H54 (cell line): ENCODE data around the gene WDR64.

ENCODE experiments used
- DNase-seq: peaks from one replicate; pipeline ENCODE4 v3.0.0; 2011; ENCODE audit warnings: low spot score, mixed read lengths; ENCODE audit not compliant: insufficient read length
- FAIRE-seq: peaks from 3 replicates; lab custom pipeline; 2011; peaks lifted over from hg19 to GRCh38; lab: Jason Lieb, UNC
- POLR2A ChIP-seq: IDR thresholded peaks from 2 replicates; pipeline ENCODE4 v1.6.1; 2011; ENCODE audit warnings: low read depth, mild to moderate bottlenecking, low read length

Gene WDR64

DNA sequence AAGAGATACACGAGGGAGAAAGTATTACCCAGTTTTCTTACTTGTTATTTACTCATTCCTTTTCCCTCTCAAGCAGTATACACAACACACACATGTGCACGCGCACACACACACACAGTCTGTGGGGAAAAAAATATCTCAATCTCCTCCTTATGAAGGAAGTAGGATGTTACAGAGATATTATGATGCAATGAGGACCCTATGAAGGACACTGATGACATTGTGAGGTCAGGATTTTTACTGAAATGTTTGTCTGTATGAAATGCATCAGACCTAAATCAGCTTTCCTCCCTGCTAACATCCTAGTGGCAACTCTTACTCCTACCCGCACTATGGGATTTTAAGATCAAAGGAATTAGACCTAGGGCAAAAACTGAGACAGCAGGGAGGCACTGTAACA is at the start of gene WDR64:
WDR64 (plus strand) TSS at position 270 of the 400 bp plus-strand sequence. CDS start 204 bp downstream, outside the sequence.
- FAIRE-seq (no peak), DNase-seq (no peak)
- no peak for TF ChIP-seq POLR2A

DNA sequence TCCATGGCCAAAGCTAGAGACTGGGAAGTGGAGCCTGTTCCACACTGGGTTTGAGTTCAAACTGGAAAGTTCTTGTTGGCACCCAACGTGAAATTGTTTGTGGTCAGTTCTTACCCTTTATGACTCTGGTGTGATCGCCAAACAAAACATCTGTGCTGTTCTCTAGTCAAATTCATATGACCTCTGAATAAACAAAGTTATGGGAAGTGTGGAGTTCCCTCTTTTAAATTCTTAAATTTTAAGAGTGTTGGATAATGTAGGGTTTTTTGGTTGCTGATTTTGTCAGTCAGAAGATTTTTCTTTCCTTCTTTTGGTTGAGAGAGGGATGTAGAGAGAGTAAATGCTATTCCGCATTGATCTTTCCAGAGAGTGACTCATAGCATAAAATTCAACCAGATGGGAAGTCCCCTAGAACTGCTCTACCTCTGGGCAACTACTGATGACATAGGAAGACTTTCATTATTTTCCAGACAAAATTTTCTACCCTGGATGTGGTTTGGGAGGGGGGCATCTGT is 48.3 kb upstream of the WDR64 start:
- peak; percentile 30 for DNase-seq
- FAIRE-seq, result no peak
- no peak for TF ChIP-seq POLR2A

DNA sequence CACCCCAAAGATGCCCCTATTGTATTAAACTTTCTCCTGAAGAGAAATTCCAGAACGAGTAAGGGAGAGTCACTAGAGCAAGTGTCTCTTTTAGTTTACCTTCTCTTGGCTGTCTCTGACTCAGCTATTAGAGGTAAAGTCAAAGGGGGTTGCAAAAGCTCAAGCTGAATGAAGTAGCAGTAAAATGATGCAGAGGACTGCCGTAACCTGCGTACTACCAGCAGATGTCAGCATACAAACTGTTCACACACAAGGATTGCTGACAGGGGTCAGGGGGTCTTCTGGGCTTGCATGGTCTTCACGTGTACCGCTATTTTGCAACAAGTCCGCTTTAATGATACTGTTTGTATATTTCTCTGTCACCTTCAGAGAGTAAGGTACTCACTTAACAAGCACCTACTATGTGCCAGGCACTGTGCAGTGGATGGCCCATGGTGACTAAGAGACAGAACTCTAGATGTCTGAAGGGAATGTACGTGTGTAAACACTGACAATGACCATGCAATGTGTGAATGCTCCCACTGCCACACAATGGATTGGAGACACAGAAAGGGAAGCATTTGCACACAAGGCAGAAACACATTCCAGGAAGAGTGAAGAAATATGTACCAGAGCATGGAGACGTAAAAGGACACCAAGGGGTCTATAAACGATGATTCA is 46.8 kb upstream of the WDR64 start:
- no peak for DNase-seq
- TF ChIP-seq POLR2A, result no peak
- FAIRE-seq, result no peak

DNA sequence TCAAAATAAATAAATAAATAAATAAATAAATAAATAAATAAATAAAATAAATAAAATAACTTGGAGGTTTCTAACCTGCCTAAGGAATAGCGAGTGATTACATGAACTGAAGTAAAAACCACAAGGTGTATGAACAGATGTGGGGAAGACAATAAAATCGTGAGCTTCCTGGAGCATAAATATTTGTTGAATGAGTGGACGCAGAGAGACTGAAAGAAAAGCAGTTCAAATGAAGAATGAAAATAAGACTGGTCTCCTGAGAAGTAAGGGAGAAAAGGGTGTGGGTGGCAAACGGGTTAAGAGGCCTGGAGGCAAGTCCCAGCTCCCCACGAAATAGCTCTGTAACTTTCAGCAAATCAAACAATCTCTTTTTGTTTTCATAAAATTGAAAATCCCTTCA is 45.5 kb upstream of the WDR64 start:
- no peak for FAIRE-seq
- TF ChIP-seq POLR2A, result no peak
- DNase-seq, result no peak

DNA sequence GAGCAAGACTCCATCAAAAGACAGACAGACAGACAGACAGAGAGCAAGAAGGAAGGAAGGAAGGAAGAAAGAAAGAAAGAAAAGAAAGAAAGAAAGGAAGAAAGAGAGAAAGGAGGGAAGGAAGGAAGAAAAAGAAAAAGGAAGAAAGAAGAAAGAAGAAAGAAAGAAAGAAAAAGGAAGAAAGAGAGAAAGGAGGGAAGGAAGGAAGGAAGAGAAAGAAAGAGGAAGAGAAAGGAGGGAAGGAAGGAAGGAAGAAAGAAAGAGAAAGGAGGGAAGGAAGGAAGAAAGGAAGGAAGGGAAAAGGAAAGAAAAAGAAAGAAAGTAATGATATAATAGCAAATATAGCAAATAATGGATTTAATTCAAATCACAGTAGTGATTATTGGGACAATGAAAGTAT is 44.6 kb upstream of the WDR64 start:
- FAIRE-seq (no peak), DNase-seq (no peak)
- no peak for TF ChIP-seq POLR2A

DNA sequence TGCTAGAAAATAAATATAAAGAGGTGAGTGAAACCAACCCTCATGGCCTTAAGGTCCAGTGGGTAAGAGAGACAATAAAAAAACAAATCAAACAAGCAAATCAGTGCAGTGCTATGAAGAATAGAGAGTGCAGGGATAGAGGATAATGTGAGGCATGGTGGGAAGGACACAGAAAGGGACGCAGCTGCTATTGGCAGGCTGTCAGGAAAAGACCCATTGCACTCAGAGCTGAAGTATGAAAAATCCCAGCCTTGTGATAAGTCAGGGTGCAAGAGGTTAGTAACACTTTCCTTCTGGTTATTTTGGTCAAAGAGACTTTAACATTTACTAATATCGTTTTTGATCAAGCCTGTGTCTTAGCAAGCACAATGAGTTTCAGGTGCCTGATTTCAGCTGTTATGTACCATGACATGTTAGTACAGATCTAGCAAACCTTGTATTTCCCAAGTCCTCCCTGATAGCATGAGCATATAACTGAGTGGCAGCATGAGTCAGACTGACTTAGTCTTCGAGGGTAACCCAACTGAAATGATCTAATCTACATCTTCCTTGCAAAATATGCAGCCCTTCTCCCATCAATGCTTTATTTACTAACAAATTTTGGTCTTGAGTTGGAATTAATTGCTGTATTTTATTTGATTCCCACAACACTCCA is 43.6 kb upstream of the WDR64 start:
- TF ChIP-seq POLR2A, result no peak
- peak; percentile 11 for FAIRE-seq
- no peak for DNase-seq

DNA sequence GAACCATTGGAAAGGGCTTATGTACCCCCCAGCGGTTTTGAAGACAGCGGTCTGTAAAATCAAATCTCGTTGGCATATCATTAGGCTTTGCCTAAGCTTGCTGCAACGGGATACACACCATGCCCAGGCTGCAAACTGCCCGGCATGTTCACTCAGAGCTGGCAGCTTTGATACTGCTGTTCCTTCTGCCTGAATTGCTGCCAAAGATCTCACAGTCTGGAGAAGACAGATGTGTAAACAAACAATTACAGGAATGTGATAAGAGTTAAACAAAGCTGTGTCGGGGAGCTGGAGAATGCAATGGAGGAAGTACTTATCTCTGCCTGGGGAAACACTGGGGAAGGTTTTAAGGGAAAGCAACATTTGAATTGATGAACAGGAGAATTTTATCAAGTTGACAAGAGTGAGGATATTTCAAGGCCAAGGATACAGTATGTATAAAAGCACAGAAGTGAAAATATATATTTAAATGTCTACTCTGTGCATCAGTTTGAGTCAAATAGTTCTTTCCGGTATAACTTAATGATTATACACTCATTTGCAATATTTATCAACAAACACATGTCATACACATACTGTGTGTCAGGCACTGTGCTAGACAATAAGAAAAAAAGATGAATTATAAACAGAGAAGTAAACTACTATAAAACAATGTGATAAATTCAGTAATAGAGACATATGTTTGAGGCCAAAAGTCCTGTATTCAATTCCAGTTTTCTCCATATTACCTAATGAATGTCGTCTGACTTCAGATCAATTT is 41.8 kb upstream of the WDR64 start:
- FAIRE-seq, result no peak
- no peak for DNase-seq
- TF ChIP-seq POLR2A, result no peak

DNA sequence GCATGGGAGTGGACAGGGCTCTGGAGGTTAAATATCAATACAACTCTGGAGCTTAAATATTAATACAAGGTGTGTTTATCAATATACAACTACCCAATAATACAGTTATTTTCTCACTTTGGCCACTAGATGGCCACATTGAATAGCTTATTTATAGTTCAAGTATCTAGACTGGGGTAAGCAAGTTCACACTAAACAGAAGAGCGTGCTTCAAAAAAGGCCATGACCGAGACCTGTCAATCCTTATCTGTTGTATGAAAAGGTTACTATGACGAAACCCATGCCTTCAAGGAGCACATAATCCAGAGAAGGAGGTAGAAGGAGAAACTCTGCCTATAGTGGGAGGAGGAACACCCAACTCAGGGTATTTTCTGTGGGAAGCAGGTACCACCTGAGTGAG is 41.0 kb upstream of the WDR64 start:
- FAIRE-seq (no peak), DNase-seq (no peak)
- TF ChIP-seq POLR2A, result no peak

DNA sequence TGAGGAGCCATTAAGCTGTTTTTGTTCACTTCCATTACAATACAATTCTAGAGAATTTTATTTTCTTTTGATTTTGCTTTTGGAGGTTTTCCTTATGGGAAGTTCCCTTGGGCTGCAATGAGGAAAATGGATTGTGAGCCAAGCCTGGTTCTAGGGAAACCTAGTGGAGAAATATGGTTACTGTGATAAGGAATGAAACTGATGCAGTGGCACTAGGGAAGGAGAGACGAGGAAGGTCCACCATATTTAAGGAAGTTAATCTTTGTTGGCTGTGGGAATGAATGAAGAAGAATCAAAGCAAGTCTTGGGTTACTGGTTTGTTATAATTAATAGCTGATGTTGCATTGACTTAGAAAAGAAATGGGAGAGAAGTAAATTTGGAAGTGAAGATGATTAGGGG is 40.3 kb upstream of the WDR64 start:
- FAIRE-seq, result no peak
- no peak for DNase-seq
- TF ChIP-seq POLR2A, result no peak

DNA sequence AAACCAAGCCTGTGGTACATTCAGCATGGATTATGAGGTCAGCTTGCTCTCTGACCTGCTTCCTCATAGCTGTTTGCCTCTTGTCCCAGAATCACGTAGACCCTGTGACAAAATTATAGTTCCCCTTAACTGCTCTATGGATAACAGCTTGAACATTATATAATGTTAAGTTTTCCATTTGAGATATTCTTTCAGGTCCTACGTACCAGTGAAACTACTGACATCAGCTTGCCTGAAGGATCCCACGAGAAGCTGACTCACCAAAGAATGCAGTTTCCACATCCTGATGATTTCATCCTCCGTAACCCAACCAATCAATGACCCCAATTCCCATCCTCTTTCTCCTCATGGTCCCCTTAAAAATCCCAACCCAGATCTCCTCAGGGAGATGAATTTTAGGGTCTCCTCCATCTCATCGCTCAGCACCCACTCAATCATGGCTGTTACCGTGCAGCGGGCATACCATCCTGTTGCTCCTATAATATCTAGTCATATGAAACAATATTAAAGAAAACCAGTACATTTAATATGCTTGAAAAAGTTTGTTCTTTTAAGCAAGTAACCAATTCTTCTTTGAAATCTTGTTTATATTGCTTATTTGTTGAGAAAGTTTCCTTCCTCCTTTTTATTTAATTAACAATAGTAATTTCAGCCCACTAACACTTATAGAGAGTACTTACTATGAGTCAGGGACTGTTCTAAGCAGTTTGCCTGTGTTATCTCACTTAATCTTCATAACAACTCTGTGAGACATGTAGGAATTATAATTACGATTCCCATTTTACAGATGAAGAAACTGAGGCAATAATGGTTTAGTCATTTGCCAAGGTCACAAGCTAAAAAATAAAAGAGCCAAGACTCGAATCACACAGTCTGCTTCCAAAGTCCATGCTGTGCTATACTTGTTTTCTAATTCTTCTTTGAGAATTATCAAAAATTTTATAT is 39.3 kb upstream of the WDR64 start:
- FAIRE-seq, result no peak
- no peak for DNase-seq
- no peak for TF ChIP-seq POLR2A

DNA sequence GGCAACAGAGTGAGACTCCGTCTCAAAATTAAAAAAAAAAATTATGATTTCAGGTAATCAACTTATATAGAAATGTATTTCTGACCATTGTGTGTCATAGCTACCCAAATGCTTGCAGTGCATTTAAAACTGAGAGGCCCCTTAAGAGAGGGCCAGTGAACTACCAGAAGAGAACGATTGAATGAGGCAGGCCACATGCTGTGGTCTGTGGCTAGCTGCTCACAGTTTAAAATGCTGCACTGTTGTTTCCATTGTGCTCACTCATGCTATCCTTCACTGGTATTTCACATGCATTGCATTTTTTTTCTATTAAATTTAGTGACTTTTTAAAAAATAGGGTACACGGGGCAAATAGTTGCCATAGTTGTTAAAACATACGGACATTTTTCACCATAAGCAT is 37.9 kb upstream of the WDR64 start:
- DNase-seq (no peak), FAIRE-seq (no peak)
- no peak for TF ChIP-seq POLR2A

DNA sequence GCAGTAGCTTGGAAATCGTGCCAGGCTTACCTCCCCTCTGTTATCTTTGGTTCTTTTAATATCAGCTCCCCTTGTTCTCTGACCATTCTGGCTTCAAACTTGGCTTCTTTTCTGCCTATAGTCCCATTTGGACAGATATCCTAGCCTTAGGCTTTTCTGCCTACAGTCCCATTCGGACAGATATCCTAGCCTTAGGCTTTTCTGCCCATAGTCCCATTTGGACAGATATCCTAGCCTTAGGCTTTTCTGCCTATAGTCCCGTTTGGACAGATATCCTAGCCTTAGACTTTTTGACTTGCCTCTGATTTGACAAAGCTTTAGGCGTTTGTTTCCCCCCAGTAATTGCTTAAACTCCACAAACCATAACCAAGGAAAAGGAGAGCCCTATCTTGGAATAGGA is 37.5 kb upstream of the WDR64 start:
- no peak for FAIRE-seq
- no peak for TF ChIP-seq POLR2A
- no peak for DNase-seq
